ENCODE results near the gene ENPP3. TPM values are rescaled to one million over a fixed set of nuclear protein-coding genes. Genes with fewer than 3 reads are reported as not detected.

Gene ENPP3
- total and polyA plus RNA-seq, 2 experiments from 2014 or later, result 0.98 to 2.7 TPM

DNA sequence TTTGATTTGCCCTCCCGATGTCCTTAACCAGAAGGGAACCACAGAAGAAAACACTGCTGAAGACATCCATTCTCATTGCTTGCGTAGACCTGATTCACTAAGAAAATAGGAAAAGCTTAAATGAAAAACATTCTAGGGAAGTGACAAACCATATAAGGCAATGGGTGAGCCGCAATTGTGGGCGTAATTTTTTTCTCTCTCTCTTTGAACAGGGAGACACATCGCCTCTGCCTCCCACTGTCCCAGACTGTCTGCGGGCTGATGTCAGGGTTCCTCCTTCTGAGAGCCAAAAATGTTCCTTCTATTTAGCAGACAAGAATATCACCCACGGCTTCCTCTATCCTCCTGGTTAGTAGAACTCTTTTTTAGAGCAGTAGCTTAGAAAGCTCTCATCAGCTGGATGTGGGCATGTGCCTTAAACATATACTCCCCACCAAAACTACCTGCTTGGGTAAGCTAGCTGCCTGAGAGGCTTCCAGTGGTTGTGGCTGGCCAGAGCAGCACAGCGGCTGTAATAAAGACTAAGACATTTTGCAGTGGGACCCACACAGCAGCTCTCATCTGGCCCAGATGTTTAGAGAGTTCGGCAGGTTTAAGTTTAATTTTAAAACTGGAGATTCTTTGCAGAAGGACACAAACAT is 96.4 kb downstream of the ENPP3 start:
- TF ChIP-seq EZH2 (IDR thresholded peaks at IDR 0.05; ENCODE audit: borderline replicate concordance) (no peak), EZH2phosphoT487 (IDR thresholded peaks at IDR 0.05; ENCODE audit: low read depth, severe bottlenecking, unreplicated experiment) (no peak)
- TF ChIP-seq, protein P1, sequence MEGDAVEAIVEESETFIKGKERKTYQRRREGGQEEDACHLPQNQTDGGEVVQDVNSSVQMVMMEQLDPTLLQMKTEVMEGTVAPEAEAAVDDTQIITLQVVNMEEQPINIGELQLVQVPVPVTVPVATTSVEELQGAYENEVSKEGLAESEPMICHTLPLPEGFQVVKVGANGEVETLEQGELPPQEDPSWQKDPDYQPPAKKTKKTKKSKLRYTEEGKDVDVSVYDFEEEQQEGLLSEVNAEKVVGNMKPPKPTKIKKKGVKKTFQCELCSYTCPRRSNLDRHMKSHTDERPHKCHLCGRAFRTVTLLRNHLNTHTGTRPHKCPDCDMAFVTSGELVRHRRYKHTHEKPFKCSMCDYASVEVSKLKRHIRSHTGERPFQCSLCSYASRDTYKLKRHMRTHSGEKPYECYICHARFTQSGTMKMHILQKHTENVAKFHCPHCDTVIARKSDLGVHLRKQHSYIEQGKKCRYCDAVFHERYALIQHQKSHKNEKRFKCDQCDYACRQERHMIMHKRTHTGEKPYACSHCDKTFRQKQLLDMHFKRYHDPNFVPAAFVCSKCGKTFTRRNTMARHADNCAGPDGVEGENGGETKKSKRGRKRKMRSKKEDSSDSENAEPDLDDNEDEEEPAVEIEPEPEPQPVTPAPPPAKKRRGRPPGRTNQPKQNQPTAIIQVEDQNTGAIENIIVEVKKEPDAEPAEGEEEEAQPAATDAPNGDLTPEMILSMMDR (IDR thresholded peaks at IDR 0.05; ENCODE audit: poor library complexity), result no peak
- WGBS (ENCODE audit: low lambda C conversion rate, missing lambda C conversion rate), result 89% methylated on average over 9 of the region's 9 CpGs
- no peak for DNase-seq (ENCODE audit: low spot score)
- no peaks in the 10 kb centered on the region for H3K9me3 ChIP-seq (ENCODE audit: low read depth)
- no peak overlapping the region for H3K4me3 ChIP-seq
- H3K36me3 ChIP-seq (replicated peaks; ENCODE audit: insufficient read depth, low read depth), result no peaks in the 10 kb centered on the region
- H3K9me2 ChIP-seq (replicated peaks; ENCODE audit: insufficient read depth), result no peaks in the 10 kb centered on the region
- H3K79me2 ChIP-seq, result no peaks in the 10 kb centered on the region
- no peaks in the 10 kb centered on the region for H4K20me1 ChIP-seq (ENCODE audit: insufficient read depth, poor library complexity, severe bottlenecking)
- no peak overlapping the region for H3K27ac ChIP-seq
- H3K27me3 ChIP-seq, result no peaks in the 10 kb centered on the region
- no peak overlapping the region for H2AFZ ChIP-seq
- no peaks in the 10 kb centered on the region for H3K4me1 ChIP-seq (ENCODE audit: insufficient read depth)
- H3K4me2 ChIP-seq, result no peak overlapping the region

DNA sequence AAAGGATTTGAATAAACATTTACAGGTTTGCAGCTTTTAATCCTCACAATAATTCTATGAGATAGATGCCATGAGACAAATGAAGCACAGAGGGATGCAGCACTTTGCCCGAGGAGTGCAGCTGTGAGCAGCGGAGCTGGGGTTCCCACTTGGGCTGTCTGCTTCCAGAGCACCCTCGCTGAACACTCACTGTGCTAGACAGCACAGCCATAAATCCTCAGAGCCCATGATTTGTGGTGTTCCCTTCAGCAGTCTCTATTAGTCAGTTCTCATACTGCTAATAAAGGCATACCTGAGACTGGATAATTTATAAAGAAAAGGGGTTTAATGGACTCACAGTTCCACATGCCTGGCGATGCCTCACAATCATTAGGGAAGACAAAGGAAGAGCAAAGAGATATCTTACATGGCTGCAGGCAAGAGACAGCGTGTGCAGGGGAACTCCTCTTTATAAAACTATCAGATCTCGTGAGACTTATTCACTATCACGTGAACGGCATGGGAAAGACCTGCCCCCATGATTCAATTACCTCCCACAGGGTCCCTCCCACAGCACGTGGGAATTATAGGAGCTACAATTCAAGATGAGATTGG is 99.0 kb downstream of the ENPP3 start:
- H3K27ac ChIP-seq, result no peak overlapping the region
- no peak overlapping the region for H3K4me3 ChIP-seq
- 72% methylated on average over 9 of the region's 9 CpGs for WGBS (ENCODE audit: low lambda C conversion rate, missing lambda C conversion rate)
- H3K9me3 ChIP-seq (ENCODE audit: low read depth), result no peaks in the 10 kb centered on the region
- no peaks in the 10 kb centered on the region for H3K36me3 ChIP-seq (replicated peaks; ENCODE audit: insufficient read depth, low read depth)
- H3K27me3 ChIP-seq, result no peaks in the 10 kb centered on the region
- no peaks in the 10 kb centered on the region for H3K79me2 ChIP-seq
- no peaks in the 10 kb centered on the region for H3K4me1 ChIP-seq (ENCODE audit: insufficient read depth)
- no peaks in the 10 kb centered on the region for H4K20me1 ChIP-seq (ENCODE audit: insufficient read depth, poor library complexity, severe bottlenecking)
- no peaks in the 10 kb centered on the region for H3K9me2 ChIP-seq (replicated peaks; ENCODE audit: insufficient read depth)
- no peak for TF ChIP-seq EZH2phosphoT487 (IDR thresholded peaks at IDR 0.05; ENCODE audit: low read depth, severe bottlenecking, unreplicated experiment)
- TF ChIP-seq, protein P1 (IDR thresholded peaks at IDR 0.05; ENCODE audit: poor library complexity), result no peak
- no peak for TF ChIP-seq EZH2 (IDR thresholded peaks at IDR 0.05; ENCODE audit: borderline replicate concordance)
- DNase-seq (ENCODE audit: low spot score), result no peak
- no peak overlapping the region for H2AFZ ChIP-seq
- H3K4me2 ChIP-seq, result no peak overlapping the region

- no peaks in the 10 kb centered on the region for H3K9me2 ChIP-seq (replicated peaks; ENCODE audit: insufficient read depth)
- no peaks in the 10 kb centered on the region for H3K4me1 ChIP-seq (ENCODE audit: insufficient read depth)
- no peak for DNase-seq (ENCODE audit: low spot score)
- no peaks in the 10 kb centered on the region for H3K36me3 ChIP-seq (replicated peaks; ENCODE audit: insufficient read depth, low read depth)
- 75% methylated on average over 1 of the region's 1 CpG for WGBS (ENCODE audit: low lambda C conversion rate, missing lambda C conversion rate)
- no peaks in the 10 kb centered on the region for H4K20me1 ChIP-seq (ENCODE audit: insufficient read depth, poor library complexity, severe bottlenecking)
- no peak for TF ChIP-seq EZH2phosphoT487 (IDR thresholded peaks at IDR 0.05; ENCODE audit: low read depth, severe bottlenecking, unreplicated experiment)
- TF ChIP-seq, protein P1 (IDR thresholded peaks at IDR 0.05; ENCODE audit: poor library complexity), result no peak
- no peak for TF ChIP-seq EZH2 (IDR thresholded peaks at IDR 0.05; ENCODE audit: borderline replicate concordance)
- no peaks in the 10 kb centered on the region for H3K27me3 ChIP-seq
- no peak overlapping the region for H3K4me3 ChIP-seq
- H2AFZ ChIP-seq, result no peak overlapping the region
- H3K27ac ChIP-seq, result no peak overlapping the region
- H3K4me2 ChIP-seq, result no peak overlapping the region
- no peaks in the 10 kb centered on the region for H3K79me2 ChIP-seq
- H3K9me3 ChIP-seq (ENCODE audit: low read depth), result no peaks in the 10 kb centered on the region
Observed at GRCh38 chr6:131736811-131737210, 99.7 kb downstream of the ENPP3 start.

All from hepatocyte (in vitro differentiated cells).